GM19468 (cell line): Measurements from ENCODE around the gene KIF23.
"Not testable (repeated sequence)": the region's sequence is repeated elsewhere in the genome, so short reads cannot be mapped to it uniquely, and the experiment has no call there.

ENCODE experiments used
- ATAC-seq: cut with Tn5 transposase; IDR thresholded peaks from one replicate; pipeline ENCODE4 v1.9.1; 2021; ENCODE audit warnings: mild to moderate bottlenecking, moderate library complexity, moderate number of reproducible peaks; ENCODE audit not compliant: unreplicated experiment; ENCODE audit errors: extremely low read depth

The KIF23 gene

GRCh38 chr15:69413822-69414700 is at the start of gene KIF23:
Gene KIF23, plus strand, starts transcription at chr15:69414349. Its CDS starts 117 bp downstream, at chr15:69414466.
- peak; percentile 82 for ATAC-seq

GRCh38 chr15:69367236-69367635 is 46.9 kb upstream of the KIF23 start:
- ATAC-seq = no peak

- no peak for ATAC-seq
Measured at GRCh38 chr15:69369631-69370030, 44.5 kb upstream of the KIF23 start.

- no peak for ATAC-seq
Measured at GRCh38 chr15:69373406-69373805, 40.7 kb upstream of the KIF23 start.

GRCh38 chr15:69375151-69375790 is 38.9 kb upstream of the KIF23 start:
- ATAC-seq = no peak

- ATAC-seq = no peak
Measured at GRCh38 chr15:69377216-69377970, 36.8 kb upstream of the KIF23 start.

GRCh38 chr15:69380100-69380725 is 33.9 kb upstream of the KIF23 start:
- ATAC-seq = no peak

- ATAC-seq = no peak
Measured at GRCh38 chr15:69380726-69381105, 33.4 kb upstream of the KIF23 start.

- not testable (repeated sequence) for ATAC-seq
Measured at GRCh38 chr15:69382176-69382575, 32.0 kb upstream of the KIF23 start.

- ATAC-seq = not testable (repeated sequence)
Measured at GRCh38 chr15:69384066-69384465, 30.1 kb upstream of the KIF23 start.

- ATAC-seq = no peak
Measured at GRCh38 chr15:69384626-69385598, 29.2 kb upstream of the KIF23 start.

- ATAC-seq = no peak
Measured at GRCh38 chr15:69385831-69386230, 28.3 kb upstream of the KIF23 start.

- no peak for ATAC-seq
Measured at GRCh38 chr15:69386284-69386683, 27.9 kb upstream of the KIF23 start.

GRCh38 chr15:69388260-69388705 is 25.9 kb upstream of the KIF23 start:
- no peak for ATAC-seq

- no peak for ATAC-seq
Measured at GRCh38 chr15:69389426-69389825, 24.7 kb upstream of the KIF23 start.

- no peak for ATAC-seq
Measured at GRCh38 chr15:69390575-69390974, 23.6 kb upstream of the KIF23 start.

GRCh38 chr15:69391046-69391757 is 22.9 kb upstream of the KIF23 start:
- ATAC-seq = no peak

GRCh38 chr15:69392352-69392751 is 21.8 kb upstream of the KIF23 start:
- no peak for ATAC-seq
